ENCODE results near the gene OR6C76.
A peak's percentile ranks its signal among the peaks of the same experiment; 100 is the strongest.
"Not testable (repeated sequence)": the region's sequence is repeated elsewhere in the genome, so short reads cannot be mapped to it uniquely, and the experiment has no call there.

The OR6C76 gene

GRCh38 chr12:55420307-55420962 is 5.6 kb upstream of the OR6C76 start:
- TF ChIP-seq POU2F2 (IDR thresholded peaks at IDR 0.05; ENCODE audit: low read depth, low read length) (no peak), POLR2AphosphoS5 (IDR thresholded peaks at IDR 0.05; ENCODE audit: low read depth, low read length) (no peak), POLR2A (IDR thresholded peaks at IDR 0.05; ENCODE audit: low read depth, low read length) (no peak), SPI1 (IDR thresholded peaks at IDR 0.05; ENCODE audit: low read depth, low read length) (no peak), PAX5 (IDR thresholded peaks at IDR 0.05; ENCODE audit: insufficient read depth, low read length, severe bottlenecking) (no peak), TAF1 (IDR thresholded peaks at IDR 0.05; ENCODE audit: low read depth, low read length) (no peak)
- DNase-seq (ENCODE audit: insufficient read length, low spot score) (no peak), FAIRE-seq (no peak)

- FAIRE-seq (no peak), DNase-seq (ENCODE audit: insufficient read length, low spot score) (no peak)
- TF ChIP-seq POLR2AphosphoS5 (IDR thresholded peaks at IDR 0.05; ENCODE audit: low read depth, low read length), result no peak
These were observed 2.5 kb downstream of the OR6C76 start for GRCh38 chr12:55428331-55429243.

- FAIRE-seq; DNase-seq (ENCODE audit: insufficient read length, low spot score): not testable (repeated sequence)
These were observed 15.2 kb downstream of the OR6C76 start for GRCh38 chr12:55441233-55441632.

GRCh38 chr12:55443776-55444175 is 17.7 kb downstream of the OR6C76 start, which contains the start of gene OR6C2:
Gene OR6C2 (plus strand): TSS chr12:55444076. CDS start chr12:55452214, 8,138 bp downstream.
- no peak for TF ChIP-seq POLR2AphosphoS5 (IDR thresholded peaks at IDR 0.05; ENCODE audit: low read depth, low read length)
- TF ChIP-seq SPI1 (IDR thresholded peaks at IDR 0.05; ENCODE audit: low read depth, low read length), result no peak
- DNase-seq (ENCODE audit: insufficient read length, low spot score) (no peak), FAIRE-seq (no peak)

- no peak for TF ChIP-seq POLR2A (IDR thresholded peaks at IDR 0.05; ENCODE audit: low read depth, low read length)
- TF ChIP-seq TAF1 (IDR thresholded peaks at IDR 0.05; ENCODE audit: low read depth, low read length), result no peak
- no peak for TF ChIP-seq POLR2AphosphoS5 (IDR thresholded peaks at IDR 0.05; ENCODE audit: low read depth, low read length)
- no peak for TF ChIP-seq SPI1 (IDR thresholded peaks at IDR 0.05; ENCODE audit: low read depth, low read length)
- no peak for TF ChIP-seq POU2F2 (IDR thresholded peaks at IDR 0.05; ENCODE audit: low read depth, low read length)
- no peak for TF ChIP-seq PAX5 (IDR thresholded peaks at IDR 0.05; ENCODE audit: insufficient read depth, low read length, severe bottlenecking)
- DNase-seq (ENCODE audit: insufficient read length, low spot score) (no peak), FAIRE-seq (no peak)
These were observed 19.3 kb downstream of the OR6C76 start for GRCh38 chr12:55445357-55445756.

GRCh38 chr12:55446326-55446725 is 20.3 kb downstream of the OR6C76 start:
- no peak for TF ChIP-seq POLR2A (IDR thresholded peaks at IDR 0.05; ENCODE audit: low read depth, low read length)
- TF ChIP-seq SPI1 (IDR thresholded peaks at IDR 0.05; ENCODE audit: low read depth, low read length), result no peak
- no peak for TF ChIP-seq POU2F2 (IDR thresholded peaks at IDR 0.05; ENCODE audit: low read depth, low read length)
- TF ChIP-seq POLR2AphosphoS5 (IDR thresholded peaks at IDR 0.05; ENCODE audit: low read depth, low read length), result no peak
- TF ChIP-seq PAX5 (IDR thresholded peaks at IDR 0.05; ENCODE audit: insufficient read depth, low read length, severe bottlenecking), result no peak
- no peak for TF ChIP-seq TAF1 (IDR thresholded peaks at IDR 0.05; ENCODE audit: low read depth, low read length)
- DNase-seq (ENCODE audit: insufficient read length, low spot score) (no peak), FAIRE-seq (no peak)

- no peak for TF ChIP-seq POU2F2 (IDR thresholded peaks at IDR 0.05; ENCODE audit: low read depth, low read length)
- no peak for TF ChIP-seq PAX5 (IDR thresholded peaks at IDR 0.05; ENCODE audit: insufficient read depth, low read length, severe bottlenecking)
- no peak for TF ChIP-seq POLR2AphosphoS5 (IDR thresholded peaks at IDR 0.05; ENCODE audit: low read depth, low read length)
- no peak for TF ChIP-seq POLR2A (IDR thresholded peaks at IDR 0.05; ENCODE audit: low read depth, low read length)
- TF ChIP-seq SPI1 (IDR thresholded peaks at IDR 0.05; ENCODE audit: low read depth, low read length), result no peak
- TF ChIP-seq TAF1 (IDR thresholded peaks at IDR 0.05; ENCODE audit: low read depth, low read length), result no peak
- FAIRE-seq (no peak), DNase-seq (ENCODE audit: insufficient read length, low spot score) (no peak)
These were observed 22.8 kb downstream of the OR6C76 start for GRCh38 chr12:55448825-55449224.

GRCh38 chr12:55464926-55465325 is 38.9 kb downstream of the OR6C76 start:
- not testable (repeated sequence) for DNase-seq (ENCODE audit: insufficient read length, low spot score); FAIRE-seq

- no peak for FAIRE-seq
- no peak for DNase-seq (ENCODE audit: insufficient read length, low spot score)
These were observed 41.8 kb downstream of the OR6C76 start for GRCh38 chr12:55467836-55468235.

GRCh38 chr12:55469291-55469690 is 43.2 kb downstream of the OR6C76 start:
- FAIRE-seq (no peak), DNase-seq (ENCODE audit: insufficient read length, low spot score) (no peak)
- TF ChIP-seq POU2F2 (IDR thresholded peaks at IDR 0.05; ENCODE audit: low read depth, low read length) (no peak), TAF1 (IDR thresholded peaks at IDR 0.05; ENCODE audit: low read depth, low read length) (no peak), POLR2A (IDR thresholded peaks at IDR 0.05; ENCODE audit: low read depth, low read length) (no peak), SPI1 (IDR thresholded peaks at IDR 0.05; ENCODE audit: low read depth, low read length) (no peak), POLR2AphosphoS5 (IDR thresholded peaks at IDR 0.05; ENCODE audit: low read depth, low read length) (no peak), PAX5 (IDR thresholded peaks at IDR 0.05; ENCODE audit: insufficient read depth, low read length, severe bottlenecking) (no peak)

More at GRCh38 chr12:55467836-55468235, 41.8 kb downstream of the OR6C76 start:
- TF ChIP-seq PAX5 (IDR thresholded peaks at IDR 0.05; ENCODE audit: insufficient read depth, low read length, severe bottlenecking) (no peak), POLR2AphosphoS5 (IDR thresholded peaks at IDR 0.05; ENCODE audit: low read depth, low read length) (no peak), TAF1 (IDR thresholded peaks at IDR 0.05; ENCODE audit: low read depth, low read length) (no peak), POU2F2 (IDR thresholded peaks at IDR 0.05; ENCODE audit: low read depth, low read length) (no peak), SPI1 (IDR thresholded peaks at IDR 0.05; ENCODE audit: low read depth, low read length) (peak; percentile 63; the same call in 1 of the 2 replicates), POLR2A (IDR thresholded peaks at IDR 0.05; ENCODE audit: low read depth, low read length) (no peak)
